Activated CD4-positive, CD25-positive, alpha-beta regulatory T cell treated with anti-CD3 and anti-CD28 coated beads, Interleukin-2, amount 50 U/mL, for 16 hours (primary cell): ENCODE data around the gene EDN2.

Source experiments
- DNase-seq: peaks from one replicate; pipeline ENCODE4 v3.0.0-alpha.2; 2020; ENCODE audit warnings: low read depth, low spot score

Gene EDN2

DNA sequence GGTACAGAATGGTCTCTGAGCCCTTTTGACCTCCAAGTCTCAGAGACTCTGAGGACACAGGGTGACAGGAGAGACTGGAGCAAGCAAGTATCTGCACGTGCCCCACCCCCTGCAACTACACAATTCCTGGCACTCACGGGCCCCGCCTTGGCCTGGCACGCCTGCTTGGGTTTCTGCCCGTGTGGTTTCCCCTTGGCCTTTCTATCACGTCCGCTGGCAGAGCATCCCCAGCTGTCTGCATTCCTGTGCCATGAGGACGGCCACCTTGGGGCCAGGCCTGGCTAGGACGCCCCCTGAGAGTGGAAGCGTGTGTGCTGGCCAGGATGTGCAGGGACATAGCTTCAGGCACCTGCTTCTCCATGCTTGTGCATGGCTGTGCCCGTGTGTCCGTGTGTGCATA is 14.3 kb upstream of the EDN2 start:
- DNase-seq: no peak

- DNase-seq: no peak
These were observed 13.9 kb upstream of the EDN2 start for GRCh38 chr1:41498391-41498790.

GRCh38 chr1:41497461-41498030 is 13.1 kb upstream of the EDN2 start:
- DNase-seq: no peak

- DNase-seq: no peak
These were observed 12.6 kb upstream of the EDN2 start for GRCh38 chr1:41497056-41497440.

GRCh38 chr1:41496080-41497055 is 11.9 kb upstream of the EDN2 start:
- DNase-seq: no peak

- no peak for DNase-seq
These were observed 10.9 kb upstream of the EDN2 start for GRCh38 chr1:41495210-41495948.

GRCh38 chr1:41494351-41495209 is 10.1 kb upstream of the EDN2 start:
- DNase-seq: no peak

DNA sequence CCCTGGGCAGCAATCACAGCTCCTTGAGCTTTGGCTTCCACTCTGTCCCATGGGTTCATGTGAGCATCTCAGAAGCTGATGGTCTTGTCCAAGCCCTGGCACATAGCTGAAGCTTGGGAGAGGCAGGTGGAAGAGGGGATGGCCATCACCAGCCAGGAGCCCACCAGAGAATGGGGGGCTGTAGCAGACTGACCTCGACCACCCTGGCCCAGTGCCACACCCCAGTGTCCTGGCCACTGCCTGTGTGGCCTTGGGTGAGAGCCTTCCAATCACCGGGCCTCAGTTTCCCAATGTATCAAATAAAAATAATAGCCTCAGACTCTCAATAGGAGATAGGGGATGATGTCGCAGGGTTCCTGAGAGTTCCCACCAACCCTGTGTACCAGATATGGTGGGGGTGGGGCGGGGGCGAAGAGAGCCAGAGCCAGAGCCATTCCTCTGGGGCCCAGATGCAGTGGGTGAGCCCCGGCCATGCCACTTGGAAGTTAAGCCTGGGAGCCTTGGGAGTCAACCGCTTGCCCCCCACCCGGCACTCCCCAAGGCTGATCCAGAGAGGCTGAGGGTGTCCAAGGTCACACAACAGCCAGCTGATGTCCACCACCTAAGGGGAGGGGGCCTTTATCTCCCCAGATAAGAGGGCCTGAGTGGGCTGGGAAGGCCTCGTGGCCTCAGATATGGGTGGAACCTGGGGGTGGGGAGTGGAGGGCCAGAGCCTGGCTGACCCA is 9.3 kb upstream of the EDN2 start:
- no peak for DNase-seq

- DNase-seq: no peak
These were observed 8.6 kb upstream of the EDN2 start for GRCh38 chr1:41493117-41493536.

- no peak for DNase-seq
These were observed 7.9 kb upstream of the EDN2 start for GRCh38 chr1:41492341-41492848.

DNA sequence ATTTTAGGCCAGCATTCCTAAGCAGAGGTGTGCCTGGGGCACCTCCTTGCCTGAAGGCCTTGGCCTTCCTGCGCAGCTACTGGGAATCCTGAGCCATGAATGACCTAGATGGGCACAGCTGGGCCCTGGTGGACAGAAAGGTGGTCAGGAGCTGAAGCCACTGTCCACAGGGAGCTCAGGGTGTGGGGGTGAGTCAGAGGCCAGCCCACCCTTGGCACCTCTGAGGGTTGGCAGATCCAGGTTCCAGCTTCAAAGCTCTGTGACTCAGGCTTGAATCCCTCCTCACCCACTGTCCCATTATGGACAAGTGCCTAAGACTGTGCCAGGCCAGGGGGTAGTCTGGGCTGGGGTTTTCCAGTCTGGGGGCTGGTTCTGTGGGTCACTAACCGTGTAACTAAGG is 6.4 kb upstream of the EDN2 start:
- no peak for DNase-seq

- DNase-seq: no peak
These were observed 5.1 kb upstream of the EDN2 start for GRCh38 chr1:41489561-41489960.

DNA sequence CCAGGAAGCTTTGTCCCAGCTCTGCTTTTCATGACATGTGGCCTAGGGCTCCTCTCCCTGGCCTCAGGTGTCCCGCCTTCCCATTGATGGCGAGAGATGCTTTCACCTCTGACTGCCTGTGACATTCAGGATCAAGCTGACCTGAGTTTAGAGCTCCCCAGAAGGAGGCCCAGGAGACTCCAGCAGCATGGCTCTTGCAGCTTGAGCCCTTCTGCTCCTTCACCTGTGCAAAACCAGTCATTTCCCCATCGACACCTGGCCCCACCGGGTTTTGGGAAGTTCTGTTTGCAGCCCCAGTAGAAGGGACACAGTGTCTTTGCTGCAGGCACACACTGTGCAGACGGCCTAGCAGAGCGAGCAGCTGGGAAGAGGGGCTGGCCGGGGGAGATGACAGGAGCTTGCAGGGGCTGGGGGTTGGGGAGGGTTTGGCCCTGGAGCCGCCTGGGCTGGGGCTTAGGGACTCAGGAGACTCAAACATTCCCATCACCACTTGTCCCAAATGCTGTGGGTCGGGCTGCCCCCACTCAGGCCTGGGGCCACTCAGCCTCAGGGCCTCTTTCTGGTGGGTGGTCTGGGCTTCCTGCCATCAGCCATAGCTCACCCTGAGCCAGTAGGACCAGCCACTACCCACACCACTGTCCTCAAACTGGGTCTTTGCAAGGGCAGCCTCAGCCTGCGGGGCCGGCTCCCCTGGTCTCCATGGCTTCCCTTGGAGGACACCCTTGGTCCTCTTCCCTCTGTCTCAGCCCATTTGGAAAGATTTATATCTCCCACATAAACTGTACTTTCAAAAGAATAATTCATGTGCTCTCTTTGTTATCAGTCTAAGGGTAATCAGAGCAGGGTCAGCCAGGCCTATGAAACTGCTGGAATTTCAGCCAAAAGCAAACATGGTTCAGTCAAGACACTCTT is 3.8 kb upstream of the EDN2 start:
- DNase-seq: no peak

DNA sequence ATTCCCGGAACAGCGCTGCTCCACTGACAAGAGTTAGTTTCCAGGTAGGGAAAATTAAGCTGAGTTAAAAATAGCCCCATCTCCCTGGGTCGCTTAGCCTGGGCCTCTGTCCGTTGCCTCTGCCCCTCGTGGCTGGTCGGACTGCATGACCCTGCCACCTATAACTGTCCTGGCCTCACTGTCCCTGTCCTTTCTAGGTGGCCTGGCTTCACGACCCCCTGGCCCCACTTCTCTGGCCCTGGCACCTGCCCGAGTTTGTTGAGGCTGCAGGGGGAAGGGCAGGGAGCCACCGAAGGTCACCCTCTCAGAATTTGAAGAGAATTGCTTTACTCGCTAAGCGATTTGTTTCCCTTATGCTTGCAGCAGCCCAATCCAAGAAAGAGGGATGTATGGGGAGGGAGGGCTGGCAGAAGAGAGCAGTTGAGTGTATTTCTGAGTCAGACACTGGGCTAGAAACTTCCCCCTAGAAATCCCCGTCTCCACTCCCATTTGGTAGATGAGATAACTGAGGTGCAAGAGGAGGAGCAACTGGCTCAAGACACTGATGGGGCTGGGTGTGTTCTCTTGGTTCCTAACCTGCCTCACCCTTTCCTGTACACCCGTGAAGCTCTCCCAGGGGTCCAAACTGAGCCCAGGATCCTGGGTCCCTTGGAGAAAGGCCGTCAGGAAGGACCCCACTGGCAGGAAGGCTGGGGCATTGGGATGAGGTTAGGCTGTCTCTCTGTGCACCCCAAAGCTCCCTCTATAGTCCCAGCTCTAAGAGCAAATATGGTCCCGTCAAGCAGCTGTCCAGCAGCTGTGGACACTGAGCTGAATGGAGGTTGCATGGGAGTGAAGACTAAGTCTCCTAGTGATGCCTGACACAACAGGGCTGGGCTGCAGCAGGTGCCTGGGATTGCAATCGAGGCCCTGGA is 2.9 kb upstream of the EDN2 start:
- DNase-seq: no peak

- no peak for DNase-seq
These were observed 2.1 kb upstream of the EDN2 start for GRCh38 chr1:41486371-41487125.

DNA sequence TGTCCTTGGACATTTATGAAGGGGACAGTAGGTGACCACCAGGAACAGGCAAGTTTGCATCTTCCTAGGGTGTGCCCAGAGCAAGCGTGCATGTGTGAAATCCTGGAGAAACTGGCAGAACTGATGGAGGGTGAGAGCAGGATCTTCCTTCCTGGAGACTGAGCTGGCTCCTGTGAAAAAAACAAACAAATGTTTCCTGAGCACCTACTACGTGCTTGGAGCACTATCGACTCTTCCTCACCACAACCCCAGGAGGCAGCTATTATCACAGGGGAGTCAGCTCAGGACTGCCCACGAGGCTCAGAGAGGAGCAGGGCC is 1.5 kb upstream of the EDN2 start:
- no peak for DNase-seq

- no peak for DNase-seq
These were observed 1.1 kb upstream of the EDN2 start for GRCh38 chr1:41485605-41486004.

DNA sequence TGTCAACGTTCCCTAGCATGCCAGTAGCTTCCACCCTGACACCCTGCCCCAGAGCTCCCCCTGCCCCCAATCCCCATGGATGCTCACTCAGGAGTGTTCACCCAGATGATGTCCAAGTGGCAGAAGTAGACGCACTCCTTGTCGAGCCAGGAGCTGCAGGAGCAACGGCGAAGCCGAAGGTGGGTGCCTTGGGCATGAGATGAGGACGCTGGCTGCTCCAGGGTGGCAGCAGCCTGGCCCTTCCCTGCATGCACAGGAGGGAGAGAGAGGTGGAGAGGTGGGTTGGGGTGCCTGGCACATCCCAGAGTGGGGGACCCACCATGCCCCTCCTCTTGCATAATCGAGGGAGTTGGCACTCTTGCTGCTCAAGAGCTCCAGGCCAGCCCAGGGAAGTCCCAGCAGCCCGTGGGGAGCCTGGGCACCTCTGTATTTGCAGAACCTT is 502 bp downstream of the EDN2 start:
- no peak for DNase-seq
